Measurements from ENCODE around the gene LDAH.

Gene LDAH

GRCh38 chr2:20682167-20682920 is 140.6 kb downstream of the LDAH start:
- no peak for DNase-seq (ENCODE audit: low read depth, low spot score)

DNA sequence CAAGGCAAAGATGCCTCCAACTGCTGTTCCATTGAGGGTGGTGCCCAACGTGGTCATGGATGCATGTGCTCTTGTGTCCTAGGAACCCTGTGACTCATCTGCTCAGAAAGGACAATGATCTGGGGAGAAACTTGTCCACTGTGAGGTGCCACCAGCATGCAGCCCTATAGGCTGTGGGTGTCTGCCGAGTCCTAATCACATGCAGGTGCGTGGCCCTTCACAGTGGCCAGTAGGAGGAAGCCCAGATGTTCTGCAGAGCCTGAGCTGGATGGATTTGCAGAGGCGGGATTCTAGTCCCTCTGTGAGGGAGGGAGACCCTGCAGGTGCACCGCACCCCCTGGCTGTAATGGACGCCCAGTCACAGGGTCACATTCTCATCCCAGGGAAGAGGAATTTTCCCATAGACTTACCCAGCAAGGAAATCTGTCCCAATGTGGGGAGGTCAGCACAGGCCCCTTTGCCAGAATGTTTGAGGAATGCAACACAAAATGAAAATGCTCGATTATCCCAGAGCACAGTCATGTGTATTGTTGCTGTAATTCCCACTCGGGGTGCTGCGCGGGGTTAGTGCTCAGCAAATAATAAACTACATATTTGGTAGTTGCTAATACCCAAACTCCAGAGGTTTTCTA is 142.0 kb downstream of the LDAH start:
- DNase-seq (ENCODE audit: low read depth, low spot score) = no peak

DNA sequence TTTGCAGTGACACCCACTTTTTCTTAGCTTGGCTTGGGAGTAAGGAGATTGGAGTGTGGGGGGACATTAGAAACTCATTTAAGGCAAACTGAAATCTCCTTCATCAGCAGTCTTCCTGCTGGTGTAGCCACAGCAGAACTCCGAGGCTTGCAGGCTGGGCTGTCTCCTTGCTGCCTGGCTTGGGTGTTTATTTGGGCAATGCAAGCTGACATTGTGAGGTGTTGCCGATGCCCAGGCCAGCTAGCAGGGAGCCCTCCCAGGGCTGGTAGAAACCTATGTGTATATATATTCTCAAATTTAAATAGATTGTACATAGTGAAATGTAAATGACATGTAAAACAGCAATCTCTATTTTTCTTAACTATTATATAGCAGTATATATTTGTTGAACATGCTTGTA is 144.1 kb downstream of the LDAH start:
- no peak for DNase-seq (ENCODE audit: low read depth, low spot score)

DNA sequence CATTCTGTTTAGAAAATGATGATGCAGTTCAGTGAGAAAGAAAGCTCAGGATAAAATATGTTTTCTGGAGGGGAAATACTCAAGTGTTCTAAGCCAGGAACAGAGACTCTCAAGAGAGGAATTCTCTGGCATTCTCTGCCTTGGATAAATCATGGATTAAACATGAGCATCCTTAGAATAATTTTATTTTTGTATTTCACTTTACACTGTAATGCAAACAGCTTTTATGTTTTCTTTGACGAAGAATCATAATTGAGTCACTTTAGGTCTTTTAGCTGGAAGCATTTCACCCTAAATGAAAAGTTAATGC is 144.9 kb downstream of the LDAH start:
- DNase-seq (ENCODE audit: low read depth, low spot score) = no peak

DNA sequence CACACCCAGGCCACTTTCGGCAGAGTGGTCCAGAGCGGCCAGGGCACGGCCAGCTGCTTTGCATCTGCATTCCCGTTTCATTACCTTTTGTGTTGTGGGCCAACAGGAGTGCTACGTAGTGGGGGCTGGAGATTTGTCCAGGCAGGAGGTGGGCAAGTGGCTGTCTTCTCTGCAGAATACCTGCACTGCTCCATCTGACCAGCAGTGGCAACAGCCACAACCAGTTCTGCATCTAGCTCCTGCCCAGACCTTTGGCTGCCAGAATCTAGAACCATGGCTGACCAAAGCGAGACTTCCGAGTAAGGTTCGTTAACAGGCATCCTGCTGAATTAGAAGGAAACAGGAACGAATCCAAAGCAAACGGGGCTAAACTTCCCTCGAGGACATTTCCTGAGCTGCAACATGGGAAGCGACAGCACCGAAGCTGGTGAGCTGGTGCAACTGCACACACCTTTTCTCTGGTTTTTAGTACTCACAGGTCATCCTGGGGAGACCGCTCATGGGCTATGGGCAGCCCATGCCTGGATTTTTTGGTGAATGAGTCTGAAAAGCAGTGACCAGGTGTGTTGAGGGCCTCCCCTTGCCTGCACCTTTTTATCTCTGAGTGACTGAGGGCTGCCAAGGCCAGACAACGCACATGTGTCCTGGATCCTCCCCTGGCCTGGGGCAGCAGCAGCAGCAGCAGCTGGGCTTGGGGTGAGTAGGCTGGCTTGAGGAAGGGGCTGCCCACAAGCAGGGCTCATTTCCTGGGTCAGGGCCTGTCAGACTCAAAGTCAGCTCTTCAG is 145.4 kb downstream of the LDAH start:
- no peak for DNase-seq (ENCODE audit: low read depth, low spot score)

DNA sequence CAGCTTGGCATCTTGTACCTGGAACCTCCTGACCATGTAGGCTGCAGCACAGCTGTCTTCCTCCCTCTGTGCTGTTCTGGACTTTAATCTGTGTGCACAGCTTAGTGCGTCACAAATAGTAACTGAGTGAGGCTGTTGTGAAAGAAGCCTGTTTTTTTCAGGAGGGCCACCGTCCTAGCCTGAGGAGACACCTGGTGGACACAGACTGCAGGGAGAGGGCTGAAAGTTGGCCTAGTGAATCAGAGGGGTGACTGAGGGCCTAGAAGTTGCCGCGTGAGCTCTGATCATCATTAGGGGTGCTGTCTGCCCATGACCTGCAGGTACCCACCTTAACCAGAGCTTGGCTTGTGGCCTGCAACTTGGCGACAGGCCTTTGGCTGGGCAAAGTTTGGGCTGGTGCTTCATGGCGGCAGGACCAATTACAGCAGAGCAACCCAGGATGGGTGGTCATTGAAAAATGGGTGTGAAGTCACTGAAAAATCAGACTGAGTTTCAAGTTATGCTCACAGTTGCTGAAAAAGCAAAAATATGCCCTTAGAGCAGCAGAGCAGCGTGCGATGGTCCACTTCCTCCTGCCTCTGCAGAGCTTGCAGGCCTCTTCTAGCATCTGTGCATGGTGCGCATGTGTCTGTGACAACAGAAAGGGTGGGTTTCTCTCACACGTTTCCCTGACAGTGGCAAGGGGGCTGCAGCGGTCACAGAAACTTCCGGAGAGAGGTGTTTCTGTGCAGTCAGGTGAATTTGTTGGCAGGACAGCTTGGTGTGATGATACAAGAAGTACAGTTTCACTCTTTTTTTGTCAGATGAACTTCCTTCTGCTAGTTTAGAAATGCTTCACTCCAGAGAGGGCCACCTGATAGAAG is 146.3 kb downstream of the LDAH start:
- no peak for DNase-seq (ENCODE audit: low read depth, low spot score)

DNA sequence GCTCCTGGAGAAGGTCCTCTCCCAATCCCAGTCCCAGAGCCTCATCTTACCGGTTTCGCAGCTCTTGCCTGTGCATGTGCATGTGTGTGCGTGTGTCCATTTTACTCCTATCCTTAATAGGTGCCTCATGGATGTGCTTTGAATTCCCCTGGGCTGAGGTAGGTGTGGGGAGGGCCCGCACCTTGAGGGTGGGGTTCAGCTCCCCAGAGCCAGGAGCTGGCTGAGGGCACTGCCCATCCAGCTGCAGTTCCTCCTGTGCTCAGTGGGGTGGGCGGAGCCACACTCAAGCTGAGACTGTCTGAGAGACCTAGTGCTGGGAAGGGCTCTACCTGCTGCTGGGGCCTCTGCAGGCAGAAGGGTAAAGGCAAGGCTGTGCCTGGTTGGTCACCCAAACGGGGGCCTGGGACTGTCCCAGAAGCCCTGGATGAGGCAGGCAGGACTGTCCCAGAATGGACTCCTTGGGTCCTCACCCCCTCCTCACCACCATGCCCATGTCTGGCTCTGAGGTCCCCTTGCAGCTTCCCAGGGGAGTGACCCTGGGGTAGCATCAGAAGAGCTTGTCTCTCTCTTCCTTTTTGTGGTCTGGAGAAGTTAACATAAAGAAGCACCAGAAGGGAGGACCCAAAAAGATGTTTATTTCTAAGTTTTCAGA is 147.1 kb downstream of the LDAH start:
- DNase-seq (ENCODE audit: low read depth, low spot score) = no peak

GRCh38 chr2:20674974-20675679 is 147.8 kb downstream of the LDAH start:
- no peak for DNase-seq (ENCODE audit: low read depth, low spot score)

DNA sequence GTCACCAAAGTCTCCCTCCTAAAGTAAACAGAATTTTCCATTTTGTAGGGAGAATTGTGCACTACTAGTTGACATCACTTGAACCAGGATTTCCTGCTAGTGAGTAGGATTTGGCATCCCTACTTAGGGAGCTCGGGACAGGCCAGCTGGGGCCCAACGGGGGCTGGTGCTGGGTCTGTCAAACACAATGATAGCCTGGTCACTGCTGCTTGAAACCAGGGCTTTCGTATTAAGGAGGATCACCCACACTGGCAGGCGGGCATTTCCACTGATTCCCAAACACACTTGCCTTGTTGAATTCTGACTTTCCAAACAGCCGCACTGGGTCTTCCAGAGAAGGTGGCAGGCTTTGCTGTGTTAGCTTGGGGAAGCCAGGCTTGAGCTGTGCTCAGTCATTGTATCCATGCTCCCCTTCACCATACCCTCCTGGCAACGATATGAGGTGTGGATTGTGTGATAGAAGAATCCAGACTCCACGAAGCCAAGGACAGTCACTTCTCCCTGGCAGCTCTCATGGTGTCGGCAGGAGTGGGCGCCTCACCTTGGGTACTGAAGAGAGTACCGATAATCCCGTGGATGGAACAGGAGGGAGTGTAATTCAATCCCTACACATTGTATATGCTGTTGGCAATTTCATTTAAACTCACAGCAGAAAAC is 148.5 kb downstream of the LDAH start:
- no peak for DNase-seq (ENCODE audit: low read depth, low spot score)

DNA sequence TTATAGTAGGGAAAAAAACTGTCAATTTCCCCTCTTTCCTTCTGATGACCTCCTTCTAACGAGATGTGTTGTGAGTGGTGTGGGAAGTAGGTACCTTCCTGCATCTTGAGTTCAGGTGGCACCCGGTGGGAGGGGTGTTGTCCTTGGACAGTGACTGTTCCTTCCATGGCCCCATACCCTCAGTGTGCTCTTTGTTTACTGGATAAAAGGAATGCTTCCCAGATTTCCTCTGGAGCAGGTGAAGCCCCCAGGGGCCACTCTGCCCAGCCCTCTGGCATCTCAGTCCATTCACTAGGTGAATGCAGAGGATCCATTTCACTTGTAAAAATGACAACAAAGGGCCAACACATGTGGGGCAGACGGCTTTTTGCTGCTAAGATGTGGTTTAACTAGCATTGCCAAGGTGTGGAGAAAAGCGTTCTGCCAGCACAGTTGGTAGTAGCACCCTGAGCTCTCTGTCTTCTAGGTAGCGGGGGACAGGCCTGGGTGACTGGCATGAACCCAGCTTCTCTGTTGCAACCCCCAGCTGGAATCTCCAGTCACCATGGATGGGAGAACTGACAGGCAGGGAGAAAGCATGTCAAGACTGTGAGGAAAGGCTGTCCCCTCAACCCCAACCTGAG is 149.1 kb downstream of the LDAH start:
- DNase-seq (ENCODE audit: low read depth, low spot score) = no peak

DNA sequence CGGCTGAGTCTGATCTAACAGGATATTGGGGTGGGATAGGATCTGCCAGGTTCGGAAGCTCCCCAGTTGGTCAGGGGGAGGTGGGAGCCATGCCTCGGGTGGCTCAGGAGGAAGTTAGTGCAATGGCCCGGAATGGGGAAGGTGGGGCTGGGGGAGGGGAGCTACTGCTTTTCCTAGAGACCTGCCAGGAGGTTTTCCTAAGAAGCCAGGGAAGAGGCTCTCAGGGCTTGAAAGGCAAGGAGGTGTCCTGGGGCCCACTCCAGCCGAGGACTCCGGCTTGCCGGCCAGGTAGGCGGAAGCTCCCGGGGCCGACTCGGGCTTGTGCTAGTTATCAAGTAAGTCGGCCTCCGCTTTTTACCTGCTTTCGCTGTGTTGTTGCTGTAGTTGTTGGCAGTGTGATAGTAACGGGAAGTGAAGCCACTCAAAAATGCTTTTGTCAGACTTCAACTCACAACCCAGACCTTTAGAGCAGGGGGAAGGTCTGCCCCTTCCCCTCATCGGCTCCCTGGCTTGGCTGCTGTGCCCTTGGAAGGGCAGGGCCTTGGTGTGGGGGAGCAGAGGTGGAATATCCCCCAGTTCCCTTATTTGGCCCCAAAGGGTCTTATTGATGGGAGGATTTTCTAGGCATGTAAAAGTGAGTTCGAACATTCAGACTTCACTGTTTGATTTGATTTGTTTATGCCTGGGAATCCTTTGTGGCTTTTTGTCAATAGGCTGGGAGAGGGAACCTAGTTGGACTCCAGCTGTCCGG is 150.5 kb downstream of the LDAH start:
- DNase-seq (ENCODE audit: low read depth, low spot score) = no peak

- no peak for DNase-seq (ENCODE audit: low read depth, low spot score)
Observed at GRCh38 chr2:20671736-20672080, 151.2 kb downstream of the LDAH start.

- DNase-seq (ENCODE audit: low read depth, low spot score) = no peak
Observed at GRCh38 chr2:20671036-20671735, 151.7 kb downstream of the LDAH start.

DNA sequence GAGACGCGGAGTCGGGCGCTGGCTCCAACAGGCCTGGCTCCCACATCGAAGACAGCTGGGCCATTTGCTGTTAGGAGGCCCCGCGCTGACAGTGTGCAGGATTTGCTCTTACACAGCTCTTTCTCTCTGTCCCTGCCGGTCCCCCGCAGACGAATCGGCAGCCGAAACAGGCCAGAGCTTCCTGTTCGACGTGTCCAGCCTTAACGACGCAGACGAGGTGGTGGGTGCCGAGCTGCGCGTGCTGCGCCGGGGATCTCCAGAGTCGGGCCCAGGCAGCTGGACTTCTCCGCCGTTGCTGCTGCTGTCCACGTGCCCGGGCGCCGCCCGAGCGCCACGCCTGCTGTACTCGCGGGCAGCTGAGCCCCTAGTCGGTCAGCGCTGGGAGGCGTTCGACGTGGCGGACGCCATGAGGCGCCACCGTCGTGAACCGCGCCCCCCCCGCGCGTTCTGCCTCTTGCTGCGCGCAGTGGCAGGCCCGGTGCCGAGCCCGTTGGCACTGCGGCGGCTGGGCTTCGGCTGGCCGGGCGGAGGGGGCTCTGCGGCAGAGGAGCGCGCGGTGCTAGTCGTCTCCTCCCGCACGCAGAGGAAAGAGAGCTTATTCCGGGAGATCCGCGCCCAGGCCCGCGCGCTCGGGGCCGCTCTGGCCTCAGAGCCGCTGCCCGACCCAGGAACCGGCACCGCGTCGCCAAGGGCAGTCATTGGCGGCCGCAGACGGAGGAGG is 152.4 kb downstream of the LDAH start:
- no peak for DNase-seq (ENCODE audit: low read depth, low spot score)

DNA sequence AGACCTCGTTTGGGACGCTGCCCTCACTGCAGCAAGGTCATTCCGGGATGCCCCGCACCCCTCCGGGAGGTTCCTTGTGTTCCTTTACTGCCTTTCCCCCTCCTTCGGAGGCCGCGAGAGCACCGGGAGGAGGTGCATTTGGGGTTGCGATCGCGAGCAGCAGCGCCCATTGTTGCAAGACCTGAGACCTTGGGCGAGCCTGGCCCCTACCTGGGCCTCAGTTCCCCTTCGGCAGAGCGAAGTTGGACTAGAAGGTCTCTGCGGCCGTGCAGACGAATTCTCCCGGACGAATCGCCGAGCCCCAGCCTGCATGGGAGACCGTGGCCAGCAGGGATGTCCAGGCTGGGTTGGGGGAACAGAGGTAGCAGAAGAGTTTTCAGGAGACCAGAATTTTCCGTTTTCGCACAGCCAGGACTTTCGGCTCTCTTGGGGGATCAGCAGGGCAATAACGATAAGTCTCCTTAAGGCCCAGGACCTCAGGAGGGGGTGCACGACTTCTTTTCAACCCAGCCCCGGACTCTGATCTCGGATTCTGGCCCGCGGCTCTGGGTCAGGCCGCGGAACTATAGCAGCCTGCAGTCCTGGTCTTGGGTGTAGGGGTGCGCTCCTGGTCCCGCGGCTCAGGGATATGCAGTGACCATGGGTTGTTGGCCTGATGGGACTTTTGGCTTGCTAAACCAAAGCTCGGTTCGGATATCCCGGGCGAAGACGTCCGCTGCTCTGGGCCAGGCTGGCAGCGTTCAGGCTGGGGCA is 153.2 kb downstream of the LDAH start:
- no peak for DNase-seq (ENCODE audit: low read depth, low spot score)

DNA sequence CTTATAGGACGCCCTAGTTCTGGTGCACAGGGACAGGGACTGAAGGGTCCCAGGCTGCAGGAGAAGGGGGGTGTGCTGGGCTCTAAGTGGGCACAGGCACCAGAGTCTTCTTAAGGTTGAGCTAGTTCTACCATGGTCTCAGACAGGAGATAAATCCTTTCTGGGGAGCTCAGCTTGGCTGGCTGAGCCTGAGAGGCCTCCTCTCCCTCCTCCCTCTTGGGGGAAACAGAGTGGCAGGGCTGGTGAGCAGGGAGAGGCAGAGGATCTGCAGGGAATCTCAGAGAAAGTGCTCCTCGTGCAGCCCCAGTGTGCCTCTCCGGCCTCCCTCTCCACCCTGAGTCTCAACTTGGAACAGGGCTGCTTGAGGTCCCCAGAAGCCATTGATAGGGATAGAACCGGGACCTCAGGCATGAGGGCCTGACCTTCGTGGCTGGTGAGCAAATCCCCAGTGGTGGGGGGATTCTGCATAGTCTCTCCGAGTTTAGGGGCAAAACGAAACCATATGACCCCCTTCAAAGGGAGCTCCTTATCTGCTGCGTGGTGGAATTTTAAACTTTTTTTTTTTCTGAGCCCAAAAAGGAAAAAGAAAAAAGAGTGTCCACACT is 153.9 kb downstream of the LDAH start:
- no peak for DNase-seq (ENCODE audit: low read depth, low spot score)

- DNase-seq (ENCODE audit: low read depth, low spot score) = no peak
Observed at GRCh38 chr2:20668451-20668850, 154.4 kb downstream of the LDAH start.
